GM18867 (cell line): Measurements from ENCODE around the gene FATE1.

Experiments used
- ATAC-seq: cut with Tn5 transposase; IDR thresholded peaks from one replicate; pipeline ENCODE4 v1.9.1; 2021; ENCODE audit warnings: mild to moderate bottlenecking, moderate library complexity; ENCODE audit not compliant: unreplicated experiment

Gene FATE1

GRCh38 chrX:151741606-151742005, 25.8 kb downstream of the FATE1 start:
- no peak for ATAC-seq

GRCh38 chrX:151742311-151742710, 26.5 kb downstream of the FATE1 start:
- no peak for ATAC-seq

GRCh38 chrX:151743651-151744470, 28.0 kb downstream of the FATE1 start:
- no peak for ATAC-seq

GRCh38 chrX:151745651-151746050, 29.8 kb downstream of the FATE1 start:
- ATAC-seq, result no peak

- no peak for ATAC-seq
Measured at GRCh38 chrX:151746502-151746901, 30.7 kb downstream of the FATE1 start.

GRCh38 chrX:151750511-151750910, 34.7 kb downstream of the FATE1 start:
- no peak for ATAC-seq

- ATAC-seq, result no peak
Measured at GRCh38 chrX:151752847-151753246, 37.0 kb downstream of the FATE1 start.

GRCh38 chrX:151753313-151754046, 37.6 kb downstream of the FATE1 start:
- peak; percentile 88 for ATAC-seq

GRCh38 chrX:151754047-151754429, 38.2 kb downstream of the FATE1 start:
- no peak for ATAC-seq

GRCh38 chrX:151754641-151755215, 38.9 kb downstream of the FATE1 start:
- ATAC-seq, result no peak

GRCh38 chrX:151759041-151759708, 43.3 kb downstream of the FATE1 start:
- ATAC-seq, result no peak

- no peak for ATAC-seq
Measured at GRCh38 chrX:151762802-151763201, 47.0 kb downstream of the FATE1 start.

- ATAC-seq, result no peak
Measured at GRCh38 chrX:151763711-151764110, 47.9 kb downstream of the FATE1 start.

- no peak for ATAC-seq
Measured at GRCh38 chrX:151765026-151765425, 49.2 kb downstream of the FATE1 start.

GRCh38 chrX:151771726-151772125, 55.9 kb downstream of the FATE1 start:
- ATAC-seq, result no peak
